Endothelial cell of umbilical vein (primary cell): ENCODE data around the gene GPR137B. TPM values are rescaled to one million over a fixed set of nuclear protein-coding genes. Genes with fewer than 3 reads are reported as not detected.

ENCODE experiments used
- BruUV-seq: library from RNA; stranded (reverse); fragments of 400-500 nt; replicated peaks from 2 replicates; lab custom pipeline; 2021; lab: Mats Ljungman, UMichigan
- CTCF ChIA-PET: fragments of 300-600, 350-600 bp; sonication (Branson Sonifier 250); formaldehyde crosslinking; loops from one replicate; lab custom pipeline; 2021; ENCODE audit warnings: antibody characterized with exemption, inconsistent platforms; lab: Charles Lee
- POLR2A ChIA-PET: fragments of 300-600, 350-600 bp; sonication (Branson Sonifier 250); formaldehyde crosslinking; loops from one replicate; lab custom pipeline; 2021; ENCODE audit warnings: antibody characterized with exemption, inconsistent platforms; lab: Charles Lee
- DNase-seq: peaks from one replicate; pipeline ENCODE4 v3.0.0-alpha.2; 2011; ENCODE audit warnings: low read depth, low spot score
- FAIRE-seq: peaks from 2 replicates; lab custom pipeline; 2011; peaks lifted over from hg19 to GRCh38; lab: Jason Lieb, UNC
- H2AFZ ChIP-seq: 2 replicates; pipeline ENCODE4 v1.6.0; 2012; ENCODE audit warnings: low read depth, low read length, control low read depth, inconsistent platforms
- H3K27ac ChIP-seq: 2 replicates; pipeline ENCODE4 v1.5.1; 2011; ENCODE audit warnings: low read depth, mild to moderate bottlenecking, control low read depth, low read length, moderate library complexity; ENCODE audit not compliant: insufficient read depth
- H3K27me3 ChIP-seq, 2 experiments: 2 replicates each; pipeline versions ENCODE4 v1.6.0 to v1.6.1; 2011; ENCODE audit warnings: low read length in 2 of 2, mixed read lengths in 1 of 2; ENCODE audit not compliant: control insufficient read depth in 2 of 2, insufficient read depth in 2 of 2
- H3K36me3 ChIP-seq, 2 experiments: 2 replicates in 1 of 2; 3 replicates in 1 of 2; pipeline ENCODE4 v1.5.1; 2011; ENCODE audit warnings: low read length in 2 of 2, mild to moderate bottlenecking in 1 of 2, moderate library complexity in 1 of 2; ENCODE audit not compliant: control insufficient read depth in 2 of 2, insufficient read depth in 2 of 2; ENCODE audit errors: extremely low read depth in 1 of 2
- H3K4me1 ChIP-seq: 3 replicates; pipeline ENCODE4 v1.5.1; 2011; ENCODE audit warnings: mild to moderate bottlenecking, low read length; ENCODE audit not compliant: control insufficient read depth, insufficient read depth; ENCODE audit errors: extremely low read depth
- H3K4me2 ChIP-seq: 2 replicates; pipeline ENCODE4 v1.6.1; 2011; ENCODE audit warnings: low read length, control low read depth, mixed read lengths; ENCODE audit not compliant: insufficient read depth
- H3K4me3 ChIP-seq, 3 experiments: fragments of 200-600 bp in 1 of 3; sonication (generic), shearing (Covaris generic) in 1 of 3; replicated peaks in 1 of 3; 2 replicates each; pipeline ENCODE4 v1.5.1; 2011 to 2016; ENCODE audit warnings: control low read depth in 3 of 3, low read length in 3 of 3, mild to moderate bottlenecking in 2 of 3, inconsistent platforms in 1 of 3, low read depth in 1 of 3, moderate library complexity in 1 of 3; ENCODE audit not compliant: insufficient read depth in 1 of 3
- H3K79me2 ChIP-seq: 2 replicates; pipeline ENCODE4 v1.6.0; 2012; ENCODE audit warnings: low read length, inconsistent platforms; ENCODE audit not compliant: control insufficient read depth, insufficient read depth
- H3K9ac ChIP-seq: replicated peaks from 2 replicates; pipeline ENCODE3; 2011; ENCODE audit warnings: low read length, control low read depth; ENCODE audit not compliant: insufficient read depth; ENCODE audit errors: extremely low read depth
- H3K9me1 ChIP-seq: replicated peaks from 3 replicates; pipeline ENCODE4 v1.6.0; 2011; ENCODE audit warnings: mild to moderate bottlenecking, low read length; ENCODE audit not compliant: control insufficient read depth, insufficient read depth; ENCODE audit errors: extremely low read depth
- H3K9me3 ChIP-seq: replicated peaks from 2 replicates; pipeline ENCODE4 v1.5.1; 2012; ENCODE audit warnings: low read length, inconsistent platforms; ENCODE audit not compliant: control insufficient read depth, insufficient read depth
- H4K20me1 ChIP-seq: replicated peaks from 2 replicates; pipeline ENCODE3; 2011; ENCODE audit warnings: mild to moderate bottlenecking, low read length; ENCODE audit not compliant: control insufficient read depth, insufficient read depth; ENCODE audit errors: extremely low read depth
- CTCF ChIP-seq, 2 donors: IDR thresholded peaks; 1 replicate in 1 of 2; 2 replicates in 1 of 2; pipeline ENCODE4 v1.5.1; 2011; ENCODE audit warnings: low read length in 2 of 2, mild to moderate bottlenecking in 2 of 2, moderate library complexity in 2 of 2, control low read depth in 1 of 2, inconsistent platforms in 1 of 2, low read depth in 1 of 2; ENCODE audit not compliant: insufficient read depth in 1 of 2; ENCODE audit errors: extremely low read depth in 1 of 2
- EZH2 ChIP-seq: IDR thresholded peaks from 2 replicates; pipeline ENCODE4 v1.6.1; 2012; ENCODE audit warnings: borderline replicate concordance, low read depth, mild to moderate bottlenecking, moderate library complexity, low read length, inconsistent platforms; ENCODE audit not compliant: severe bottlenecking
- FOS ChIP-seq: IDR thresholded peaks from 2 replicates; pipeline ENCODE4 v1.6.1; 2011; ENCODE audit warnings: mild to moderate bottlenecking, low read length, moderate library complexity, borderline replicate concordance; ENCODE audit not compliant: insufficient read depth
- GATA2 ChIP-seq: IDR thresholded peaks from 2 replicates; pipeline ENCODE4 v1.7.0; 2011; ENCODE audit warnings: low read depth, mild to moderate bottlenecking, moderate library complexity, mixed read lengths, low read length; ENCODE audit not compliant: insufficient read length, insufficient read depth
- JUN ChIP-seq: IDR thresholded peaks from 2 replicates; pipeline ENCODE4 v1.6.1; 2011; ENCODE audit warnings: borderline replicate concordance, low read depth; ENCODE audit not compliant: insufficient read length, insufficient read depth
- MAX ChIP-seq: IDR thresholded peaks from 2 replicates; pipeline ENCODE4 v1.6.1; 2011; ENCODE audit not compliant: insufficient read depth, insufficient read length
- MYC ChIP-seq: IDR thresholded peaks from one replicate; pipeline ENCODE4 v1.6.1; 2011; ENCODE audit warnings: mild to moderate bottlenecking, low read depth, low read length
- POLR2A ChIP-seq: IDR thresholded peaks from 2 replicates; pipeline ENCODE4 v1.6.1; 2012; ENCODE audit warnings: low read depth, mild to moderate bottlenecking, control low read depth, low read length
- POLR2AphosphoS5 ChIP-seq: IDR thresholded peaks from 2 replicates; pipeline ENCODE4 v1.6.1; 2012; ENCODE audit warnings: low read depth, mild to moderate bottlenecking, control low read depth, low read length, moderate library complexity; ENCODE audit not compliant: insufficient read depth
- dilution Hi-C: fragments of 300-500 bp; cut with MboI; formaldehyde crosslinking; loops from one replicate; pipeline ENCODE4 v1.15.0; 2019; ENCODE audit warnings: low sequenced_read_pairs; ENCODE audit not compliant: extremely low pct_ligation_motif_present
- intact Hi-C: fragments of 100-400 bp; cut with micrococcal nuclease; formaldehyde crosslinking; loops from one replicate; pipeline ENCODE4 v1.10.0; 2022
- polyA plus RNA-seq, 4 experiments: library from polyadenylated mRNA; depleted of rRNA in 3 of 4; stranded (reverse) in 3 of 4; unstranded in 1 of 4; fragments of >200 nt; gene quantifications; 2 replicates each; pipeline versions ENCODE4 v1.2.1 to v1.2.3, GENCODE V29; 2011 to 2012; ENCODE audit warnings: missing spikeins in 1 of 4
- total RNA-seq: library from RNA; stranded (reverse); gene quantifications from 2 replicates; pipeline ENCODE4 v1.2.3, GENCODE V29; 2021

The GPR137B gene
- total and polyA plus RNA-seq, 2 donors (not counting 3 experiments of a cell fraction or from before 2014, with no cell fraction given): 7.8 to 11.9 TPM

GRCh38 chr1:236222632-236223031, 80.3 kb downstream of the GPR137B start:
- POLR2A ChIA-PET: no interaction called here
- Histone ChIP-seq H3K9me3 (no peaks in the 10 kb centered on the region), H3K27me3 (no peaks in the 10 kb centered on the region), H3K9me1 (no peaks in the 10 kb centered on the region), H4K20me1 (no peaks in the 10 kb centered on the region), H3K4me3 (no peak overlapping the region), H3K27ac (no peak overlapping the region), H3K36me3 (no peaks in the 10 kb centered on the region), H3K4me1 (no peaks in the 10 kb centered on the region), H3K79me2 (no peaks in the 10 kb centered on the region), H3K9ac (no peak overlapping the region), H3K4me2 (no peak overlapping the region), H2AFZ (no peak overlapping the region)
- FAIRE-seq: no peak
- BruUV-seq: no TSS peak
- TF ChIP-seq MYC (no peak), FOS (no peak), EZH2 (no peak), JUN (no peak), POLR2A (no peak), CTCF (IDR thresholded peaks at IDR 0.05; ENCODE audit: extremely low read depth in 1 of 2, insufficient read depth in 1 of 2, low read depth in 1 of 2, low read length in 2 of 2) (no peak), MAX (no peak), GATA2 (no peak), POLR2AphosphoS5 (no peak)
- CTCF ChIA-PET: no interaction called here
- intact Hi-C loops: no loop called here
- dilution Hi-C loops: no loop called here
- DNase-seq: no peak
